ENCODE results near the gene LYPD1. TPM values are rescaled to one million over a fixed set of nuclear protein-coding genes. Genes with fewer than 3 reads are reported as not detected.
"Not testable (repeated sequence)": the region's sequence is repeated elsewhere in the genome, so short reads cannot be mapped to it uniquely, and the experiment has no call there.

The LYPD1 gene, protein sequence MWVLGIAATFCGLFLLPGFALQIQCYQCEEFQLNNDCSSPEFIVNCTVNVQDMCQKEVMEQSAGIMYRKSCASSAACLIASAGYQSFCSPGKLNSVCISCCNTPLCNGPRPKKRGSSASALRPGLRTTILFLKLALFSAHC
- 100 to 1,000 TPM in 1 of 8 experiments, 10 to 100 TPM in 4, 1 to 10 TPM in 2, under 1 TPM in 1; 0.77 to 280 (median 31.3) TPM for total RNA-seq

DNA sequence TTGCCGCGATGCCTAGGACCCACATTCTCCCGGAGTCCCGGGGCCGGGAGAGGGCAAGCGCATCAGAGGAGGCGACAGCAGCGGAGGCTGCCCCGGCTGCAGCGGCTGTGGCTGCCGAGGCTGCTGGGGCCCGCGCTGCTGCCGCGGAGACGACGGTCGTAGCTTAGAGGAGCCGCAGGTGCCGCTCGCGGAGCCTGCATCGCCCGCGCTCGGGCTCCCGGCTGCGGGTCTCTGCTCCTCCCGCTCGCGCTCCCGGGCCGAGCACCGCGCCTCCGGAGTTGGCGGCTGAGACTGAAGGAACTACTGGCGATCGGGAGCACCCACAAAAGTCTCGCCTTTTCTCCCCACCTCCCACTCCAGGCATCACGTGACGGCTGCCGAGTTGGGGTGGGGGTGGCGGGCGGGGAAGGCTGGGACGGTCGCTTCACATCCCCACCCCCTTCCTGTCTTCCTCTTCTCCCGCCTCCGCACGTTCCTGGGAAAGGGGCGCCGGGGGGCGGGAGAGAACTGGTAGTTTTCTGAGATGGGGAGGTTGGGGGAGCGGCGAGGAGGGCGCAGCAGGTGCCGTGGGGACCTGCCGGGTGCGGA lies at the start of gene LYPD1:
LYPD1 (minus strand) TSS at position 298 of the 588 bp plus-strand sequence; CDS start at position 25, 273 bp downstream.
- in situ Hi-C loops (cut with MboI; ENCODE audit: low pct_unique_long_range_greater_than_20kb in 2 of 9, low sequenced_read_pairs in 9 of 9, unreplicated experiment in 9 of 9) = loop anchor here in 2 of 9 experiments (25.0 kb wide), 1 partner anchor 492 kb away; no protein-coding TSS in a partner anchor
- H3K4me1 ChIP-seq (replicated peaks in 1 of 2) = peaks cover 6 to 17% of the 10 kb centered on the region in 2 donors
- peak within 1 kb of the TSS; percentile 47 to 63 (median 54) for H3K4me3 ChIP-seq
- WGBS, 10 experiments = no CpG with 5 or more reads among the region's 59 CpGs
- H3K27ac ChIP-seq = no peak within 1 kb of the TSS
- ATAC-seq (replicated peaks in 6 of 8) = peak; percentile 36 to 77 (median 44)

DNA sequence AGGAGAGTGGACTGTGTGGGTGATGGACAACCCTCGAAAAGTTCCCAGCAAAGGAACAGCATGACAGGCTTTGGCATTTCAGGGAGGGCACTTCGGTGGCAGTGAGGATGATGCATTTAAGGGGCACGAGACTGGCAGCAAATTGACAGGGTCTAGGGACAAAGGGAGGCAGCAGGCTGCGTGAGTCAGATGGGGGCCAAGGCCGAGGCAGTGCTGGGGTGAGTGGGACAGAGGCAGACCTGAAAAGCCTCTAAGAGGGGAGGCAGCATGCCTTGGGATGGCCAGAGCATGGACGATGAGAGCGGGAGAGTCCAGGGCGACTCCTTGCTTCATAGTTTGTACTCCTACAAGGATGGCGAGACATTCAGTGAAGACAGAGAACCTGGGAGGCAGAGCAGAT lies 49.5 kb upstream of the LYPD1 start:
- H3K4me1 ChIP-seq (replicated peaks in 1 of 2) = peaks cover 0 to 15% of the 10 kb centered on the region in 2 donors
- no peak overlapping the region for H3K27ac ChIP-seq
- H3K4me3 ChIP-seq = no peak overlapping the region
- in situ Hi-C loops (cut with MboI; ENCODE audit: low pct_unique_long_range_greater_than_20kb in 2 of 9, low sequenced_read_pairs in 9 of 9, unreplicated experiment in 9 of 9) = no loop called here
- whole genome bisulfite sequencing, 10 experiments = 33 to 100% (median 93%) methylated on average over 1 to 5 of the region's 9 CpGs; no CpG with 5 or more reads in 4 of the 10 experiments
- ATAC-seq (replicated peaks in 6 of 8) = no peak

DNA sequence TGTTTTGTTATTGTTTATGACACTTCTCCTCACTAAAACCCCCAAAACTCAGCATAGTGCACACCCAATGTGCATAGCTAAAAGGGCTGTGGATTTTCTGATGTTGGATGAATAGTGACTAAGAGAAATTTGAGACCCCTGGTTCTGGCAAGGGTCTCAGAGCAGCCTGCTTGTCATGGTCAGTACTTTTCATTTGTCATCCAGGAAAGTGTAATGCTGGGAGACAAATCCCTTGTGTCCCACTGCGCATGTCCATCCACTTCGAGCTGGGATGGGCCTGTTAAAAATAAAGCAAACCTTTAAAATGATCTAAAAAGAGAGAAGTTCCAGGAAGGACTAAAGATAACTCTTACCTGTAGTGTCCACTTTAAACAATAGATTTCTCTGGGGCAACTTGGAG lies 46.9 kb upstream of the LYPD1 start:
- Histone ChIP-seq H3K4me3 (no peak overlapping the region), H3K4me1 (replicated peaks in 1 of 2) (peaks cover 0 to 10% of the 10 kb centered on the region in 2 donors), H3K27ac (no peak overlapping the region)
- in situ Hi-C loops (cut with MboI; ENCODE audit: low pct_unique_long_range_greater_than_20kb in 2 of 9, low sequenced_read_pairs in 9 of 9, unreplicated experiment in 9 of 9) = no loop called here
- 50 to 100% (median 80%) methylated on average over 1 to 2 of the region's 2 CpGs; no CpG with 5 or more reads in 3 of the 10 experiments for WGBS, 10 experiments
- peak in 1 of 8 experiments; percentile 7 for ATAC-seq (replicated peaks in 6 of 8)

DNA sequence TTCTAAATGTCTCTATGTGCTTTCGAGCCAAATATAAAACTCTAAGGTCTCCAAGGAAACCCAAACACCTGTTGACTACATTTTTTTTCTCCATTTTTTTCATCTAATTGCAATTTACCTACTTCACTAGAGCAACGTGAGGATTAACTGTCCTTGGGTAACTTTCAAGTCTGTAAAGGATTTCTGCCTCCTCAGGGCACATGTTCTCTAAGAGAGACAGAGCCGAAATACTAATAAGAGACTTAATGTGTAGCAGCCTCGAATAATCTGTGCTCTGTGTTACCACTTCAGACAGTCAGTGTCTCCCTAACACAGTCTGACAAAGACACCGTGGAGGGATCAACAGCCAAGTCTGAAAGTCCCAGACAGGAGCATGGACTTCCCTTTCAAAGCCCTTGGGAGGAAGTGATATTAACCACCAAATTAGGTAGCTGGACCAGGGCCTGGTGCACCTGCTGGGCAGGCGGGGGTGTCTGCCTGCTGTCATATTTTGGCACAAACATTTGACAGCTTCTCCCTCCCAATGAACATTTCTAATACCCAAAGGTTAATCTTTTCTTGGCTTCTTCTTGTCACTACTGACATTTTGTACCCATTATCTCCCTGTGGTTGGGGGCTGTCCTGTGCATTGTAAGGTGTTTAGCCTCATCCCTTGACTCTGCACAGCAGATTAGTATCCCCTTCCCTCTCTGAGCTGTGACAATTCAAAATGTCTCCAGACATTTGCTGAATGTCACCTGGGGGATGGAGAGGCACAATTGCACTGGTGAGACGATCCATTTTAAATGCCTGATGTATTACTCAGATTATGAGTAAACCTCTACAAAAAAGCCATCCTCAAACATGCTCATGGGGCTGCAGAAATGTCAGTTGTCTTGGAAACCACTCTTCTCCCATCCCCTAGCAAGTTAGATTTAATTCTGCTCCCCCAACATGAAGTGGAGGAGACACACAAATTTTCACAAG lies 45.7 kb upstream of the LYPD1 start:
- 23 to 100% (median 81%) methylated on average over 1 to 6 of the region's 7 CpGs for WGBS, 10 experiments
- Histone ChIP-seq H3K4me3 (no peak overlapping the region), H3K4me1 (replicated peaks in 1 of 2) (peaks cover 0 to 10% of the 10 kb centered on the region in 2 donors), H3K27ac (no peak overlapping the region)
- peak in 1 of 8 experiments; percentile 50 for ATAC-seq (replicated peaks in 6 of 8)
- in situ Hi-C loops (cut with MboI; ENCODE audit: low pct_unique_long_range_greater_than_20kb in 2 of 9, low sequenced_read_pairs in 9 of 9, unreplicated experiment in 9 of 9) = no loop called here

DNA sequence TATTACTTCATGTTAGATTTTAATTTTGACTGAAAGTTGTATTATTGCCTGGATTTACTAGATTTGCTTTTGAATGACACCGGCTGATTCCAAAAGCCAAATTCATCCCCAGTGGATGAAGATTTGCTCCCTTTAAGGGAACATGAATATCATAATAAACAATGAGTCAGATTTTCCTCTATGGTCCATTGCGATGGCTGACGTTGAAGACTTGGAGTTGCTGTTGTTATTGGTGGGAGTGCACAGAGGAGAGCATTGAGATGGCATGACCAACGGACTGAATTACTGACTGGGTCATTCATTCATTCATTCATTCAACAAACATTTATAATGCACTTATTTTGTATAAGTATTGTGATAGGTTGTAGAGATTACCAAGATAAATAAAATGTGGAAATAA lies 33.4 kb upstream of the LYPD1 start:
- H3K27ac ChIP-seq = no peak overlapping the region
- WGBS, 10 experiments = 65 to 100% (median 94%) methylated on average over 1 to 4 of the region's 4 CpGs; no CpG with 5 or more reads in 1 of the 10 experiments
- peaks cover 2 to 8% of the 10 kb centered on the region in 2 donors for H3K4me1 ChIP-seq (replicated peaks in 1 of 2)
- no peak for ATAC-seq (replicated peaks in 6 of 8)
- in situ Hi-C loops (cut with MboI; ENCODE audit: low pct_unique_long_range_greater_than_20kb in 2 of 9, low sequenced_read_pairs in 9 of 9, unreplicated experiment in 9 of 9) = no loop called here
- H3K4me3 ChIP-seq = no peak overlapping the region

DNA sequence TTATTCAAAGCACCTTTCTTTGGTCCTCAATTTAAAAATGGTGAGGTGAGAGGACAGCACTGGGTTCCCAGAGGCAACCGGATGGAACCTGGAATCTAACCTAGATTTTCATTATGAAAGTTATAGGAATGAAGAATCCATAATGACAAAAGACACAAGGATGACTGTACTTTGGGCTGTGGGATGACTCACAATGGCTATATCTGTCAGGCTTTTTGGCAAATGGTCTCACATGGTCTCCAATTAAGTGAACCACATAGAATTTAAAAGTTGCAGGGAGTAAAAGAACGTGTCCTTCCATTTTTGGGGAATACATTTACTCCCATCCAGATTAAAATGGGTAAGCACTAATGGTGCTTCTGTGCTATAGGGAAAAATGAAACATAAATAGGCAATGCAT lies 31.8 kb upstream of the LYPD1 start:
- Histone ChIP-seq H3K4me3 (no peak overlapping the region), H3K4me1 (replicated peaks in 1 of 2) (peaks cover 2 to 8% of the 10 kb centered on the region in 2 donors), H3K27ac (no peak overlapping the region)
- in situ Hi-C loops (cut with MboI; ENCODE audit: low pct_unique_long_range_greater_than_20kb in 2 of 9, low sequenced_read_pairs in 9 of 9, unreplicated experiment in 9 of 9) = no loop called here
- no peak for ATAC-seq (replicated peaks in 6 of 8)
- 6 to 100% (median 91%) methylated on average over 1 to 2 of the region's 2 CpGs; no CpG with 5 or more reads in 2 of the 10 experiments for WGBS, 10 experiments

DNA sequence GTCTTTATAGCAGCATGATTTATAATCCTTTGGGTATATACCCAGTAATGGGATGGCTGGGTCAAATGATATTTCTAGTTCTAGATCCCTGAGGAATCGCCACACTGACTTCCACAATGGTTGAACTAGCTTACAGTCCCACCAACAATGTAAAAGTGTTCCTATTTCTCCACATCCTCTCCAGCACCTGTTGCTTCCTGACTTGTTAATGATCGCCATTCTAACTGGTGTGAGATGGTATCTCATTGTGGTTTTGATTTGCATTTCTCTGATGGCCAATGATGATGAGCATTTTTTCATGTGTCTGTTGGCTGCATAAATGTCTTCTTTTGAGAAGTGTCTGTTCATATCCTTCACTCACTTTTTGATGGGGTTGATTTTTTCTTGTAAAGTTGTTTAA lies 29.8 kb upstream of the LYPD1 start:
- ATAC-seq (replicated peaks in 6 of 8); H3K27ac ChIP-seq; H3K4me1 ChIP-seq (replicated peaks in 1 of 2); H3K4me3 ChIP-seq; in situ Hi-C loops (cut with MboI; ENCODE audit: low pct_unique_long_range_greater_than_20kb in 2 of 9, low sequenced_read_pairs in 9 of 9, unreplicated experiment in 9 of 9): not testable (repeated sequence)
- WGBS, 10 experiments = no CpG with 5 or more reads among the region's 2 CpGs

DNA sequence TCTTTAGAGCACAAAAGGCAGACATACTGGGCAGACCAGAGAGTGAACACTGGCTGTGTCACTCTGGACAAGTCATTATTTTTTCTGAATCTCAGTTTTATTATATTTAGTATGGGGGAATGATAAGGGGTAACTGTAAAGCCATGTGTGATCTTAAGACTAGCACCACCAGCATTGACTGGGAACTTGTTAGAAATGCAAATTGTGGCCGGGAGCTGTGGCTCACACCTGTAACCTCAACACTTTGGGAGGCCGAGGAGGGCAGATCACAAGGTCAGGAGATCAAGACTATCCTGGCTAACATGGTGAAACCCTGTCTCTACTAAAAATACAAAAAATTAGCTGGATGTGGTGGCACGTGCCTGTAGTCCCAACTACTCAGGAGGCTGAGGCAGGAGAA lies 28.3 kb upstream of the LYPD1 start:
- 38 to 100% (median 56%) methylated on average over 2 of the region's 3 CpGs; no CpG with 5 or more reads in 3 of the 10 experiments for WGBS, 10 experiments
- H3K4me1 ChIP-seq (replicated peaks in 1 of 2); in situ Hi-C loops (cut with MboI; ENCODE audit: low pct_unique_long_range_greater_than_20kb in 2 of 9, low sequenced_read_pairs in 9 of 9, unreplicated experiment in 9 of 9); H3K27ac ChIP-seq; H3K4me3 ChIP-seq; ATAC-seq (replicated peaks in 6 of 8): not testable (repeated sequence)

DNA sequence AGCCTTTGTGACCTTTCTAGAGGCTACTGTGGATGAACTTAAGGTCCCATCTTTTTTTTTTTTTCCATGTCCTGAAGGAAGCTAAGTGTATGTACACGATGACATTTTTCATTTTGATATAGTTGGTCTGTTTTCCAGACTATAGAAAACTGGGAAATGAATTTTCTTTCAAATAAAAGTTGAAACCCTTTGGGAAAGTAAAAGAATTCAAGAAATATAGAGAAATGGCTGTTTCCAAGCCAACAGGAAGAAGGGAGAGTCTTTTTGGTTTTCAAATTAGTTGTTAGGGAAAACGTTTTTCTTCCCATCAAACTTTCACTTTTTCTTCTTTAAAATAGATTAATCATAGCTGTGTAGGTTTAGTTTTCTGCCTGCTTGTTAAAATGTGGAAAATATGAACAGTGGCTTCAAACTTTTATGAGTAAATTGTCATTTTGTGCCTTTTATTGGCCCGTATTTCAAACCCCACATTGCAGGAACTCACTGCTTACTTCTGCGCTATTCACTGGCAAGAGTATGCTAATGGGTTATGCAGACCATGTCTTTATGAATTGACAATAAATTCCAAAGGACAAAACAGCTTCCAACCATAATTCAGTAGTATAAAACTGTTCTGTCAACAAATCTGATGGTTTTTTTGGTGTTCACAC lies 27.7 kb upstream of the LYPD1 start:
- Histone ChIP-seq H3K4me1 (replicated peaks in 1 of 2) (no peaks in the 10 kb centered on the region), H3K4me3 (no peak overlapping the region), H3K27ac (no peak overlapping the region)
- in situ Hi-C loops (cut with MboI; ENCODE audit: low pct_unique_long_range_greater_than_20kb in 2 of 9, low sequenced_read_pairs in 9 of 9, unreplicated experiment in 9 of 9) = no loop called here
- 42 to 100% (median 68%) methylated on average over 1 to 4 of the region's 4 CpGs for WGBS, 10 experiments
- ATAC-seq (replicated peaks in 6 of 8) = peak in 1 of 8 experiments; percentile 29

DNA sequence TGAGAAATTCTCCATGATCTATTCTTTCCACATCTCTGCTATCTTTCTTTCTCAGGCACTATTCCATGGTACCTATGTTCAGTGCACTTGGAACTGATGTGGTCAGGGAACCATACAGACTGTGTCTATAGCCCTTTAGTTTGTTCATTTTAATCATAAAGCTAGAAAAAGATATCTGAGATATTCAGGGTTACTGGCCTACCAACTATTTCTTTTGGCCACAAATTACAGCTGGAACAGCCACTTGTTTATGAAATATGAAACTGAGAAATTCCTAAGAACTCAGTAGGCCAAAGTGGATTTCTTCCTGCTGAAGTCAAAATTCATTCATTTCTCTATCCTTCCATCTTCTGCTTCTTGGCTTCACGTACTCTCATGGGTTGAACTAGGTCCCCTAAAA lies 22.8 kb upstream of the LYPD1 start:
- peaks cover 0 to 1% of the 10 kb centered on the region in 2 donors for H3K4me1 ChIP-seq (replicated peaks in 1 of 2)
- 25 to 100% (median 81%) methylated on average over 1 of the region's 1 CpG; no CpG with 5 or more reads in 2 of the 10 experiments for whole genome bisulfite sequencing, 10 experiments
- in situ Hi-C loops (cut with MboI; ENCODE audit: low pct_unique_long_range_greater_than_20kb in 2 of 9, low sequenced_read_pairs in 9 of 9, unreplicated experiment in 9 of 9) = no loop called here
- H3K4me3 ChIP-seq = no peak overlapping the region
- no peak overlapping the region for H3K27ac ChIP-seq
- ATAC-seq (replicated peaks in 6 of 8) = no peak

DNA sequence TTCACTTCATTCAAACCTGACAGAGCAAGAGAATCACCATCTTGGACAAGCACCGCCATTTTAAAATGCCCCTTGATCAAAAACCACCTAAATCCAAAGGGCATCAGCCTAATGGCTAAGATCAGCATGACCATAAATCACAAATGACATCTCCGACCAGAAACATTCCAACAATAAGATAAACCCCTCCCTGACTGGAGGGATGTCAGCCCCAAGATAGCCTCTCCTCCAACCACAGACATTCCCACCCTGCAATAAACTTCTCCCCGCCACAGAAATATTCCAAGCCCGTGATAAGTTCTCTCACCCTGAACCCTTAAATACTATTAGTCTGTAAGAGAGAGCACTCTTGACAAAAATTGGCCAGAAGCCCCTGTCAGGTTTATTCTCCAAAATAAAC lies 21.6 kb upstream of the LYPD1 start:
- no peak overlapping the region for H3K4me3 ChIP-seq
- peaks cover 0 to 4% of the 10 kb centered on the region in 2 donors for H3K4me1 ChIP-seq (replicated peaks in 1 of 2)
- H3K27ac ChIP-seq = no peak overlapping the region
- in situ Hi-C loops (cut with MboI; ENCODE audit: low pct_unique_long_range_greater_than_20kb in 2 of 9, low sequenced_read_pairs in 9 of 9, unreplicated experiment in 9 of 9) = no loop called here
- ATAC-seq (replicated peaks in 6 of 8) = no peak
- 41 to 100% (median 94%) methylated on average over 1 to 4 of the region's 4 CpGs; no CpG with 5 or more reads in 2 of the 10 experiments for WGBS, 10 experiments

DNA sequence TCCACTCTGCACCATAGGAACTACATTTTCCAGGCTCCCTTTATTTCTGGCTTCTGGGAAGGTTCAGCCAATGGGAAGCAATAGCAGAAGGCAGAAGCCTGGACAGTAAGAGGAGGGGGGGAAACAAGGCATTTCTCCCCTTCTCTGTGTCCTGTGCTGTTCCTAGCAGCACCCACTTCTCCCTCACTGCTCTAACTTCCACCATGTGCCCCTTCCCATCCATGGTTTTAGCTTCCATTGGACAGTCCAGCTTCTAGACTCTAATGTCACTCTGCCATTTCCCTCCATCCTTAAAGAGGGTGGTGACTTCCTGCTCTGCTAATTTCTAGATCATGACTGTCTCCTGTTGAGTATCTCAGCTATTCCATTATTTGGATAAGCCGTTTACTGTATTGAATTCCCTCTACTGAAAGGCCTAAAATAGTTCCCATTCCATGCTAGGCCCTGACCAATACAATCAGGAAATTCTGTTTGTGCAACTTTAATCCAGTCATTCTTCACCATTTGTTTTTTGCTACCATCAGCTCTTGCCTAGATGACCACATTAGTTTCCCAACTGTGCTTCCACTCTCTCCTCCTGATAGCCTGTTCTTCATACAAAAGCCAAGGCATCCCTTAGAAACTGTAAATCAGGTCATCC lies 20.8 kb upstream of the LYPD1 start:
- Histone ChIP-seq H3K27ac (no peak overlapping the region), H3K4me3 (no peak overlapping the region), H3K4me1 (replicated peaks in 1 of 2) (peaks cover 0 to 4% of the 10 kb centered on the region in 2 donors)
- ATAC-seq (replicated peaks in 6 of 8) = no peak
- in situ Hi-C loops (cut with MboI; ENCODE audit: low pct_unique_long_range_greater_than_20kb in 2 of 9, low sequenced_read_pairs in 9 of 9, unreplicated experiment in 9 of 9) = no loop called here
- WGBS, 10 experiments = 14 to 100% (median 82%) methylated on average over 1 of the region's 1 CpG; no CpG with 5 or more reads in 3 of the 10 experiments
